PC-3 (cell line): ENCODE data around the gene REXO2.

ENCODE experiments used
- EZH2phosphoT487 ChIP-seq: fragments of 300-600 bp; sonication (generic); IDR thresholded peaks from 2 replicates; pipeline ENCODE4 v1.6.1; 2018; ENCODE audit warnings: mild to moderate bottlenecking, antibody characterized with exemption, low read length, borderline replicate concordance
- TF ChIP-seq, protein P1 (sequence below): fragments of 300-600 bp; sonication (generic); conservative IDR thresholded peaks from 2 replicates; pipeline ENCODE4 v1.5.1; 2017; ENCODE audit warnings: antibody characterized with exemption, low read depth, mild to moderate bottlenecking, low read length

DNA sequence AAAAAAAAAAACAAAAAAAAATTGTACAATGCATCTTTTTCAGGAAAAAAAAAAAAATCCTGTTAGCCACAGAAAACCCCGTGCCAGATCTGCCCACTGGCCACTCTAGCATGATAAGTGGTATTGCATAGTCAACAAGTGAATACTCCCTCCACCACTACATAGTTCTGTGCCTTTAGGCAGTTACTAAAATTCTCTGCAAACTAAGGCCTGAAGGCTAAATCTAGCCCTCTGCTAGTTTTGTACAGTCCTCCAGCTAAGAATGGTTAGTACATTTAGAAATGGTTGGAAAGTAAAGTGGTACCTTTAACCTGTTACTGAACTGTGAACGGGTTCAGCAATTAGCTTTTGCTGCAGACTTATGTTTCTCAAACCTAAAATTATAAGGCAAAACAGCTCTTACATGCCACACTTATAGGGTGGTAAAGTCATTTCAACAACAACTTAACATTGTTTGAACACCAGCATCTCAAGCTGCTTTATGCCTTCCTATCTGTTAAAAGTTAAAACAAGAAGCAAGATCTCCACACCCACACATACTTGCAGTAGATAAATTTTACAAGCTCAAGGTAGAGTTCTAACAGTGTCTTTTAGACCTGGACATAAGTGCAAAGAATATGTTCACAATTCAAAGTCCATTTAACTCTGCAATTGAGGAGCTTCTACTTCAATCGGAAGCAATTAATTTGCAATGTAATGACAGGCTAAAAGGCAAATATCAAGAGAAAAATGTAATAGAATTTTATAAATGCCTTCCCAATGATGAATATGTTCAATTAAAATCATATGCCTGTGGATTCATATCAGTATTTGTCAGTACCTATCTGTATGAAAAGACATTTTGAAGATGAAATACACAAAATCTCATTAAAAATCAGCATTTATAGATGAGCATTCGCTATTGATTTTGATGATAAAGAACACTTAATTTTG, 46.3 kb upstream of the REXO2 start:
- TF ChIP-seq, protein P1, sequence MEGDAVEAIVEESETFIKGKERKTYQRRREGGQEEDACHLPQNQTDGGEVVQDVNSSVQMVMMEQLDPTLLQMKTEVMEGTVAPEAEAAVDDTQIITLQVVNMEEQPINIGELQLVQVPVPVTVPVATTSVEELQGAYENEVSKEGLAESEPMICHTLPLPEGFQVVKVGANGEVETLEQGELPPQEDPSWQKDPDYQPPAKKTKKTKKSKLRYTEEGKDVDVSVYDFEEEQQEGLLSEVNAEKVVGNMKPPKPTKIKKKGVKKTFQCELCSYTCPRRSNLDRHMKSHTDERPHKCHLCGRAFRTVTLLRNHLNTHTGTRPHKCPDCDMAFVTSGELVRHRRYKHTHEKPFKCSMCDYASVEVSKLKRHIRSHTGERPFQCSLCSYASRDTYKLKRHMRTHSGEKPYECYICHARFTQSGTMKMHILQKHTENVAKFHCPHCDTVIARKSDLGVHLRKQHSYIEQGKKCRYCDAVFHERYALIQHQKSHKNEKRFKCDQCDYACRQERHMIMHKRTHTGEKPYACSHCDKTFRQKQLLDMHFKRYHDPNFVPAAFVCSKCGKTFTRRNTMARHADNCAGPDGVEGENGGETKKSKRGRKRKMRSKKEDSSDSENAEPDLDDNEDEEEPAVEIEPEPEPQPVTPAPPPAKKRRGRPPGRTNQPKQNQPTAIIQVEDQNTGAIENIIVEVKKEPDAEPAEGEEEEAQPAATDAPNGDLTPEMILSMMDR: no peak
- no peak for TF ChIP-seq EZH2phosphoT487
